ENCODE data around the gene TYSND1. TPM values are rescaled to one million over a fixed set of nuclear protein-coding genes. Genes with fewer than 3 reads are reported as not detected.

The TYSND1 gene
- total RNA-seq, 1 experiment from 2014 or later, result 13.6 TPM

GRCh38 chr10:70146489-70147258 is at the start of gene TYSND1 (continued):
- TF ChIP-seq REST (IDR thresholded peaks at IDR 0.05; ENCODE audit: low read depth), result no peak

DNA sequence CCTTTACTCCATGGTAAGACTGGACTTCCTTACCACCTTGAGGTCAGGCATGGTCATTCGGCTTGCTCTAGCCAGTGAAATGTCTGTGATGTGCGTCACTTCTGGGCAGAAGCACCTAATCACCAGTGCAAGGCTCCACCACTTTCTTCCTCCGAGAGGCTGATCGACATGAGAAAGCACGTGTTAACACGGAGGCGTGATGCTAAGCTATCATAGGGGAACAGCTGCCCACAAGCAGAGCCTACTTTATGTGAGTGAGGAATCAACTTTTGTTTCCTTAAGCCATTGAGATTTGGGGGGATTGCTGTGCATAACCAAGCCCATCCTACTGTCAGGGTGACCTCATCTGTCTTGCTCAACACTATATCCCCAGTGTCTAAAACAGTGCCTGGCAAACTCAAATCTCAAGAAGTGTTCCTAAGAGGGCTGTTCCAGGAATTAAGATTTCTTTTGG is 46.9 kb upstream of the TYSND1 start:
- ChIA-PET RAD21 (ENCODE audit: low non-redundant PET in 1 of 2, low total read pairs in 2 of 2, uncharacterized antibody in 2 of 2, unreplicated experiment in 2 of 2) (no interaction called here), CTCF (no interaction called here), POLR2A (no interaction called here)
- peaks cover 0 to 7% of the 10 kb centered on the region in 2 experiments; a peak in 2 of 4 replicates for H3K36me3 ChIP-seq (ENCODE audit: control insufficient read depth in 1 of 2, insufficient read depth in 2 of 2, low read length in 2 of 2)
- no peaks in the 10 kb centered on the region for H3K27me3 ChIP-seq (ENCODE audit: insufficient read depth, low read length)
- 0 out of 2 replicates have a peak, but pooled peaks cover 3% of the 10 kb centered on the region for H4K20me1 ChIP-seq (ENCODE audit: insufficient read depth)
- H3K4me2 ChIP-seq (ENCODE audit: low read length), result no peak overlapping the region
- no TSS peak for BruUV-seq (replicated peaks)
- ATAC-seq (no peak), DNase-seq (ENCODE audit: low read depth, low spot score) (no peak)
- H3K9me2 ChIP-seq (ENCODE audit: insufficient read depth), result no peaks in the 10 kb centered on the region
- no peak overlapping the region for H3K9ac ChIP-seq (ENCODE audit: low read length)
- H3K79me2 ChIP-seq (ENCODE audit: insufficient read depth, low read length), result no peaks in the 10 kb centered on the region
- no peak overlapping the region for H3K27ac ChIP-seq (ENCODE audit: low read depth, low read length)
- no peaks in the 10 kb centered on the region for H3K9me3 ChIP-seq (ENCODE audit: control insufficient read depth in 1 of 2, insufficient read depth in 1 of 2, low read depth in 1 of 2, low read length in 2 of 2)
- no peaks in the 10 kb centered on the region for H3K4me1 ChIP-seq (ENCODE audit: control insufficient read depth in 1 of 2, insufficient read depth in 2 of 2, low read length in 2 of 2)
- intact Hi-C loops (cut with micrococcal nuclease), result no loop called here
- no peak overlapping the region for H2AFZ ChIP-seq (ENCODE audit: low read depth, low read length, poor library complexity, severe bottlenecking)
- H3K4me3 ChIP-seq (replicated peaks in 1 of 2; ENCODE audit: low read depth in 1 of 2, low read length in 2 of 2), result no peak overlapping the region
- no peak for TF ChIP-seq EZH2 (IDR thresholded peaks at IDR 0.05)
- no peak for TF ChIP-seq SRF (IDR thresholded peaks at IDR 0.05; ENCODE audit: low read depth)
- no peak for TF ChIP-seq CBX3 (IDR thresholded peaks at IDR 0.05; ENCODE audit: low read depth)
- no peak for TF ChIP-seq POLR2AphosphoS5 (IDR thresholded peaks at IDR 0.05; ENCODE audit: low read depth, low read length)
- no peak for TF ChIP-seq MAX (IDR thresholded peaks at IDR 0.05)
- TF ChIP-seq CEBPB (IDR thresholded peaks at IDR 0.05; ENCODE audit: low read depth), result no peak
- TF ChIP-seq ATF3 (IDR thresholded peaks at IDR 0.05), result no peak
- TF ChIP-seq, protein P1, sequence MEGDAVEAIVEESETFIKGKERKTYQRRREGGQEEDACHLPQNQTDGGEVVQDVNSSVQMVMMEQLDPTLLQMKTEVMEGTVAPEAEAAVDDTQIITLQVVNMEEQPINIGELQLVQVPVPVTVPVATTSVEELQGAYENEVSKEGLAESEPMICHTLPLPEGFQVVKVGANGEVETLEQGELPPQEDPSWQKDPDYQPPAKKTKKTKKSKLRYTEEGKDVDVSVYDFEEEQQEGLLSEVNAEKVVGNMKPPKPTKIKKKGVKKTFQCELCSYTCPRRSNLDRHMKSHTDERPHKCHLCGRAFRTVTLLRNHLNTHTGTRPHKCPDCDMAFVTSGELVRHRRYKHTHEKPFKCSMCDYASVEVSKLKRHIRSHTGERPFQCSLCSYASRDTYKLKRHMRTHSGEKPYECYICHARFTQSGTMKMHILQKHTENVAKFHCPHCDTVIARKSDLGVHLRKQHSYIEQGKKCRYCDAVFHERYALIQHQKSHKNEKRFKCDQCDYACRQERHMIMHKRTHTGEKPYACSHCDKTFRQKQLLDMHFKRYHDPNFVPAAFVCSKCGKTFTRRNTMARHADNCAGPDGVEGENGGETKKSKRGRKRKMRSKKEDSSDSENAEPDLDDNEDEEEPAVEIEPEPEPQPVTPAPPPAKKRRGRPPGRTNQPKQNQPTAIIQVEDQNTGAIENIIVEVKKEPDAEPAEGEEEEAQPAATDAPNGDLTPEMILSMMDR (IDR thresholded peaks at IDR 0.05 in 2 of 3, conservative IDR thresholded peaks at IDR 0.05 in 1 of 3; ENCODE audit: borderline replicate concordance in 1 of 3, insufficient read depth in 1 of 3, low read depth in 2 of 3, low read length in 2 of 3), result no peak
- no peak for TF ChIP-seq SP1 (IDR thresholded peaks at IDR 0.05; ENCODE audit: low read depth)
- no peak for TF ChIP-seq JUND (IDR thresholded peaks at IDR 0.05)
- TF ChIP-seq ZBTB33 (IDR thresholded peaks at IDR 0.05; ENCODE audit: extremely low read depth, insufficient replicate concordance, low read length), result no peak

Measured in HCT116 (cell line).